CD4-positive, alpha-beta memory T cell (primary cell): ENCODE measurements around the gene CHSY3. TPM values are rescaled to one million over a fixed set of nuclear protein-coding genes. Genes with fewer than 3 reads are reported as not detected.

ENCODE experiments used
- CTCF ChIA-PET: fragments of 350-600 bp; sonication (Branson Sonifier 250); formaldehyde crosslinking; loops from one replicate; lab custom pipeline; 2021; ENCODE audit warnings: inconsistent platforms; ENCODE audit not compliant: partially characterized antibody; lab: Charles Lee
- POLR2A ChIA-PET: fragments of 350-600 bp; sonication (Branson Sonifier 250); formaldehyde crosslinking; loops from one replicate; lab custom pipeline; 2021; ENCODE audit not compliant: partially characterized antibody; lab: Charles Lee
- DNase-seq, 5 donors: peaks; one replicate each; pipeline versions ENCODE4 v3.0.0 to v3.0.0-alpha.2; 2020 to 2022; ENCODE audit warnings: mixed read lengths in 1 of 5
- H3K27ac ChIP-seq: one replicate; pipeline ENCODE4 v1.7.0; 2013; ENCODE audit warnings: low read depth, low read length
- H3K27me3 ChIP-seq: 2 replicates; pipeline ENCODE4 v1.7.0; 2013; ENCODE audit warnings: mild to moderate bottlenecking, low read length, moderate library complexity; ENCODE audit not compliant: insufficient read depth
- H3K36me3 ChIP-seq: 2 replicates; pipeline ENCODE4 v1.7.0; 2013; ENCODE audit warnings: mild to moderate bottlenecking, low read length, moderate library complexity; ENCODE audit not compliant: insufficient read depth
- H3K4me1 ChIP-seq: 2 replicates; pipeline ENCODE4 v1.7.0; 2013; ENCODE audit warnings: mild to moderate bottlenecking, low read length, moderate library complexity; ENCODE audit not compliant: insufficient read depth
- H3K4me3 ChIP-seq, 2 donors: one replicate each; pipeline ENCODE4 v1.7.0; 2013; ENCODE audit warnings: low read length in 2 of 2, mild to moderate bottlenecking in 1 of 2
- H3K9me3 ChIP-seq, 2 donors: one replicate each; pipeline ENCODE4 v1.7.0; 2013; ENCODE audit warnings: low read length in 2 of 2, control low read depth in 1 of 2; ENCODE audit not compliant: control insufficient read depth in 1 of 2
- H3K27ac Mint-ChIP-seq, 7 donors: one replicate each; pipeline ENCODE4 v1.8.0; 2020 to 2021; ENCODE audit warnings: mixed read lengths in 7 of 7, mild to moderate bottlenecking in 6 of 7, inconsistent platforms in 3 of 7, moderate library complexity in 3 of 7
- H3K27me3 Mint-ChIP-seq, 2 donors: one replicate each; pipeline ENCODE4 v1.8.0; 2020 to 2021; ENCODE audit warnings: mixed read lengths in 2 of 2
- H3K36me3 Mint-ChIP-seq, 2 donors: one replicate each; pipeline ENCODE4 v1.8.0; 2020 to 2021; ENCODE audit warnings: mixed read lengths in 2 of 2, inconsistent platforms in 1 of 2, mild to moderate bottlenecking in 1 of 2
- H3K4me1 Mint-ChIP-seq, 4 donors: one replicate each; pipeline ENCODE4 v1.8.0; 2020 to 2021; ENCODE audit warnings: mixed read lengths in 4 of 4, mild to moderate bottlenecking in 1 of 4
- H3K4me3 Mint-ChIP-seq, 8 donors: one replicate each; pipeline ENCODE4 v1.8.0; 2020 to 2021; ENCODE audit warnings: mixed read lengths in 8 of 8, mild to moderate bottlenecking in 7 of 8, moderate library complexity in 6 of 8, inconsistent platforms in 3 of 8
- H3K9me3 Mint-ChIP-seq, 8 donors: one replicate each; pipeline ENCODE4 v1.8.0; 2020 to 2021; ENCODE audit warnings: mixed read lengths in 8 of 8, mild to moderate bottlenecking in 5 of 8, inconsistent platforms in 3 of 8, moderate library complexity in 1 of 8
- intact Hi-C: fragments of 100-400 bp; cut with micrococcal nuclease; formaldehyde crosslinking; loops from one replicate; pipeline ENCODE4 v1.15.1; 2023
- polyA plus RNA-seq, 2 donors: library from polyadenylated mRNA; unstranded; fragments of 300-500 nt; fragmentation: Illumina TruSeq; gene quantifications; one replicate each; pipeline ENCODE4 v1.2.3, GENCODE V29; 2021
- total RNA-seq, 2 experiments: library from RNA; stranded (reverse); gene quantifications; one replicate each; pipeline ENCODE4 v1.2.3, GENCODE V29; 2021

CHSY3 gene
- total and polyA plus RNA-seq, 4 experiments from 2014 or later: not detected

GRCh38 chr5:129971714-129972113 is 67.4 kb downstream of the CHSY3 start:
- Mint-ChIP-seq H3K36me3 (no peaks in the 10 kb centered on the region), H3K4me3 (no peak overlapping the region), H3K9me3 (peaks cover 0 to 2% (median 0%) of the 10 kb centered on the region in 8 donors), H3K27ac (no peak overlapping the region), H3K27me3 (no peaks in the 10 kb centered on the region), H3K4me1 (no peaks in the 10 kb centered on the region)
- no peaks in the 10 kb centered on the region for H3K4me1 ChIP-seq
- intact Hi-C loops: no loop called here
- CTCF ChIA-PET: no interaction called here
- POLR2A ChIA-PET: no interaction called here
- no peak overlapping the region for H3K27ac ChIP-seq
- DNase-seq: no peak
- no peaks in the 10 kb centered on the region for H3K36me3 ChIP-seq
- no peaks in the 10 kb centered on the region for H3K9me3 ChIP-seq
- H3K4me3 ChIP-seq: no peak overlapping the region
- no peaks in the 10 kb centered on the region for H3K27me3 ChIP-seq

- no peak overlapping the region for H3K4me3 ChIP-seq
- H3K27ac ChIP-seq: no peak overlapping the region
- no peak for DNase-seq
- CTCF ChIA-PET: interaction anchor here (1.1 kb wide), 1 partner anchor 16 kb away, joined by 3 read pairs; no protein-coding TSS in a partner anchor
- intact Hi-C loops: no loop called here
- H3K9me3 ChIP-seq: no peaks in the 10 kb centered on the region
- Mint-ChIP-seq H3K27ac (no peak overlapping the region), H3K4me3 (no peak overlapping the region), H3K27me3 (no peaks in the 10 kb centered on the region), H3K4me1 (no peaks in the 10 kb centered on the region), H3K36me3 (no peaks in the 10 kb centered on the region), H3K9me3 (peaks cover 0 to 2% (median 0%) of the 10 kb centered on the region in 8 donors)
- no peaks in the 10 kb centered on the region for H3K4me1 ChIP-seq
- no peaks in the 10 kb centered on the region for H3K27me3 ChIP-seq
- POLR2A ChIA-PET: no interaction called here
- H3K36me3 ChIP-seq: no peaks in the 10 kb centered on the region
Observed at GRCh38 chr5:129972465-129973141, 68.3 kb downstream of the CHSY3 start.

GRCh38 chr5:129973716-129974426 is 69.6 kb downstream of the CHSY3 start:
- H3K4me1 Mint-ChIP-seq: no peaks in the 10 kb centered on the region
- CTCF ChIA-PET: interaction anchor here (1.1 kb wide), 1 partner anchor 18 kb away, joined by 3 read pairs; no protein-coding TSS in a partner anchor
- no peaks in the 10 kb centered on the region for H3K27me3 Mint-ChIP-seq
- no peak overlapping the region for H3K27ac Mint-ChIP-seq
- POLR2A ChIA-PET: no interaction called here
- H3K27ac ChIP-seq: no peak overlapping the region
- H3K4me1 ChIP-seq: no peaks in the 10 kb centered on the region
- no peak overlapping the region for H3K4me3 ChIP-seq
- peaks cover 0 to 2% (median 0%) of the 10 kb centered on the region in 8 donors for H3K9me3 Mint-ChIP-seq
- no peaks in the 10 kb centered on the region for H3K9me3 ChIP-seq
- no peak for DNase-seq
- intact Hi-C loops: no loop called here
- H3K36me3 ChIP-seq: no peaks in the 10 kb centered on the region
- H3K27me3 ChIP-seq: no peaks in the 10 kb centered on the region
- no peaks in the 10 kb centered on the region for H3K36me3 Mint-ChIP-seq
- no peak overlapping the region for H3K4me3 Mint-ChIP-seq

- Histone ChIP-seq H3K9me3 (no peaks in the 10 kb centered on the region), H3K4me1 (no peaks in the 10 kb centered on the region), H3K27me3 (no peaks in the 10 kb centered on the region), H3K27ac (no peak overlapping the region), H3K36me3 (no peaks in the 10 kb centered on the region), H3K4me3 (no peak overlapping the region)
- CTCF ChIA-PET: no interaction called here
- H3K36me3 Mint-ChIP-seq: no peaks in the 10 kb centered on the region
- peaks cover 0 to 6% (median under 1%) of the 10 kb centered on the region in 8 donors for H3K9me3 Mint-ChIP-seq
- no peak for DNase-seq
- no peak overlapping the region for H3K27ac Mint-ChIP-seq
- no peak overlapping the region for H3K4me3 Mint-ChIP-seq
- intact Hi-C loops: no loop called here
- H3K27me3 Mint-ChIP-seq: peaks cover 0 to 2% of the 10 kb centered on the region in 2 donors
- POLR2A ChIA-PET: no interaction called here
- H3K4me1 Mint-ChIP-seq: no peaks in the 10 kb centered on the region
Observed at GRCh38 chr5:129977810-129978209, 73.5 kb downstream of the CHSY3 start.

GRCh38 chr5:129978270-129978669 is 74.0 kb downstream of the CHSY3 start:
- intact Hi-C loops: no loop called here
- H3K36me3 Mint-ChIP-seq: no peaks in the 10 kb centered on the region
- peaks cover 0 to 6% (median under 1%) of the 10 kb centered on the region in 8 donors for H3K9me3 Mint-ChIP-seq
- H3K27ac Mint-ChIP-seq: no peak overlapping the region
- H3K4me3 Mint-ChIP-seq: no peak overlapping the region
- ChIA-PET POLR2A (no interaction called here), CTCF (no interaction called here)
- no peaks in the 10 kb centered on the region for H3K4me1 Mint-ChIP-seq
- Histone ChIP-seq H3K4me1 (no peaks in the 10 kb centered on the region), H3K4me3 (no peak overlapping the region), H3K9me3 (no peaks in the 10 kb centered on the region), H3K27ac (no peak overlapping the region), H3K27me3 (no peaks in the 10 kb centered on the region), H3K36me3 (no peaks in the 10 kb centered on the region)
- H3K27me3 Mint-ChIP-seq: peaks cover 0 to 2% of the 10 kb centered on the region in 2 donors
- no peak for DNase-seq

- no peaks in the 10 kb centered on the region for H3K27me3 ChIP-seq
- H3K36me3 Mint-ChIP-seq: no peaks in the 10 kb centered on the region
- peaks cover 4 to 33% (median 12%) of the 10 kb centered on the region in 8 donors for H3K9me3 Mint-ChIP-seq
- no peaks in the 10 kb centered on the region for H3K36me3 ChIP-seq
- no peak for DNase-seq
- H3K27me3 Mint-ChIP-seq: no peaks in the 10 kb centered on the region
- H3K4me3 ChIP-seq: no peak overlapping the region
- H3K27ac ChIP-seq: no peak overlapping the region
- H3K27ac Mint-ChIP-seq: no peak overlapping the region
- H3K4me3 Mint-ChIP-seq: no peak overlapping the region
- intact Hi-C loops: no loop called here
- no peaks in the 10 kb centered on the region for H3K9me3 ChIP-seq
- POLR2A ChIA-PET: no interaction called here
- CTCF ChIA-PET: no interaction called here
- H3K4me1 ChIP-seq: no peaks in the 10 kb centered on the region
- H3K4me1 Mint-ChIP-seq: no peaks in the 10 kb centered on the region
Observed at GRCh38 chr5:129988453-129988852, 84.2 kb downstream of the CHSY3 start.

GRCh38 chr5:129991780-129992179 is 87.5 kb downstream of the CHSY3 start:
- H3K4me1 Mint-ChIP-seq: no peaks in the 10 kb centered on the region
- no peak overlapping the region for H3K27ac Mint-ChIP-seq
- H3K4me3 ChIP-seq: no peak overlapping the region
- no peaks in the 10 kb centered on the region for H3K27me3 ChIP-seq
- no peak overlapping the region for H3K4me3 Mint-ChIP-seq
- intact Hi-C loops: no loop called here
- H3K36me3 ChIP-seq: no peaks in the 10 kb centered on the region
- H3K27me3 Mint-ChIP-seq: peaks cover 0 to 1% of the 10 kb centered on the region in 2 donors
- CTCF ChIA-PET: no interaction called here
- H3K27ac ChIP-seq: no peak overlapping the region
- peaks cover 0 to 16% (median 5%) of the 10 kb centered on the region in 8 donors for H3K9me3 Mint-ChIP-seq
- DNase-seq: no peak
- no peaks in the 10 kb centered on the region for H3K9me3 ChIP-seq
- H3K4me1 ChIP-seq: no peaks in the 10 kb centered on the region
- POLR2A ChIA-PET: no interaction called here
- H3K36me3 Mint-ChIP-seq: no peaks in the 10 kb centered on the region
